GM12878 (cell line): ENCODE results near the gene HMGCL. TPM values are rescaled to one million over a fixed set of nuclear protein-coding genes. Genes with fewer than 3 reads are reported as not detected.
A peak's percentile ranks its signal among the peaks of the same experiment; 100 is the strongest.

Experiments
- ATAC-seq: fragments of 200-7000 bp; cut with Tn5 transposase; 3 replicates; pipeline ENCODE4 v1.9.1; 2020; ENCODE audit warnings: mild to moderate bottlenecking, moderate library complexity
- BruUV-seq: library from RNA; stranded (reverse); fragments of 400-500 nt; replicated peaks from 2 replicates; lab custom pipeline; 2021; lab: Mats Ljungman, UMichigan
- CTCF ChIA-PET: fragments of 300-600 bp; sonication (Branson Sonifier 250); formaldehyde crosslinking; extraction: SDS; loops from one replicate; lab custom pipeline; 2021; ENCODE audit warnings: inconsistent platforms; lab: Yijun Ruan, JAX
- POLR2A ChIA-PET: fragments of 350-600 bp; formaldehyde crosslinking; extraction: SDS; loops from one replicate; lab custom pipeline; 2021; ENCODE audit warnings: inconsistent platforms; lab: Charles Lee
- RAD21 ChIA-PET: fragments of 300-600 bp; sonication (Branson Sonifier 250); formaldehyde crosslinking; loops from one replicate; lab custom pipeline; 2023; ENCODE audit warnings: antibody characterized with exemption; ENCODE audit not compliant: unreplicated experiment; lab: Charles Lee
- SMC1A ChIA-PET: fragments of 300-600 bp; sonication (Branson Sonifier 250); formaldehyde crosslinking; loops from one replicate; lab custom pipeline; 2023; ENCODE audit not compliant: unreplicated experiment, uncharacterized antibody; lab: Charles Lee
- DNase-seq: peaks from one replicate; pipeline ENCODE4 v3.0.0-alpha.2; 2011; ENCODE audit warnings: low read depth, low spot score
- FAIRE-seq: peaks from 3 replicates; lab custom pipeline; 2011; peaks lifted over from hg19 to GRCh38; lab: Jason Lieb, UNC
- H2AFZ ChIP-seq: 2 replicates; pipeline ENCODE4 v1.6.0; 2011; ENCODE audit warnings: low read depth, low read length, control low read depth; ENCODE audit not compliant: control insufficient read depth
- H3K27ac ChIP-seq: 2 replicates; pipeline ENCODE4 v1.5.1; 2011; ENCODE audit warnings: control low read depth; ENCODE audit not compliant: control insufficient read depth, insufficient read depth
- H3K27me3 ChIP-seq, 2 experiments: replicated peaks in 1 of 2; 2 replicates each; pipeline versions ENCODE4 v1.6.0 to v1.6.1; 2011; ENCODE audit warnings: low read length in 1 of 2; ENCODE audit not compliant: control insufficient read depth in 2 of 2, insufficient read depth in 2 of 2
- H3K36me3 ChIP-seq, 2 experiments: 2 replicates each; pipeline ENCODE4 v1.5.1; 2011; ENCODE audit warnings: low read length in 1 of 2; ENCODE audit not compliant: control insufficient read depth in 2 of 2, insufficient read depth in 2 of 2
- H3K4me1 ChIP-seq: 2 replicates; pipeline ENCODE4 v1.6.1; 2011; ENCODE audit warnings: mild to moderate bottlenecking, low read length, moderate library complexity, mixed read lengths; ENCODE audit not compliant: control insufficient read depth, insufficient read depth
- H3K4me2 ChIP-seq: 2 replicates; pipeline ENCODE4 v1.6.0; 2011; ENCODE audit warnings: control low read depth; ENCODE audit not compliant: control insufficient read depth, insufficient read depth
- H3K4me3 ChIP-seq: fragments of 200-600 bp; sonication (generic); 2 replicates; pipeline ENCODE4 v1.5.1; 2016
- H3K79me2 ChIP-seq: 2 replicates; pipeline ENCODE4 v1.6.0; 2011; ENCODE audit warnings: low read length; ENCODE audit not compliant: control insufficient read depth, insufficient read depth
- H3K9ac ChIP-seq: 2 replicates; pipeline ENCODE4 v1.8.0; 2011; ENCODE audit warnings: low read length, control low read depth, mixed read lengths; ENCODE audit not compliant: control insufficient read depth, insufficient read depth
- H3K9me3 ChIP-seq: replicated peaks from 3 replicates; pipeline ENCODE4 v1.5.1; 2011; ENCODE audit warnings: mild to moderate bottlenecking, low read length; ENCODE audit not compliant: control insufficient read depth, insufficient read depth
- H4K20me1 ChIP-seq: 2 replicates; pipeline ENCODE4 v1.6.0; 2011; ENCODE audit not compliant: control insufficient read depth, insufficient read depth
- ASH2L ChIP-seq: fragments of 300-600, 200-600 bp; sonication (generic); IDR thresholded peaks from 2 replicates; pipeline ENCODE4 v1.6.1; 2017; ENCODE audit warnings: low read depth, mild to moderate bottlenecking, borderline replicate concordance
- ATF3 ChIP-seq: IDR thresholded peaks from 2 replicates; pipeline ENCODE4 v1.6.1; 2011; ENCODE audit warnings: low read depth, mild to moderate bottlenecking, low read length, moderate library complexity, borderline replicate concordance; ENCODE audit errors: extremely low read depth
- CEBPB ChIP-seq, 2 experiments: fragments of 150-350 bp in 1 of 2; IDR thresholded peaks; 2 replicates each; pipeline ENCODE4 v1.6.1; 2012 to 2014; ENCODE audit warnings: low read depth in 2 of 2, low read length in 2 of 2, borderline replicate concordance in 1 of 2, inconsistent platforms in 1 of 2
- DPF2 ChIP-seq: fragments of 450-650 bp; IDR thresholded peaks from 2 replicates; pipeline ENCODE4 v1.6.1; 2017; ENCODE audit warnings: mild to moderate bottlenecking
- ETV6 ChIP-seq, 2 experiments: fragments of 450-650 bp in 1 of 2; IDR thresholded peaks in 1 of 2; conservative IDR thresholded peaks in 1 of 2; 2 replicates each; pipeline ENCODE4 v1.6.1; 2014; ENCODE audit warnings: antibody characterized with exemption in 1 of 2, borderline replicate concordance in 1 of 2, low read depth in 1 of 2, mild to moderate bottlenecking in 1 of 2, moderate library complexity in 1 of 2
- HDAC6 ChIP-seq: fragments of 200-600 bp; sonication (generic); IDR thresholded peaks from one replicate; pipeline ENCODE4 v1.8.0; 2017; ENCODE audit warnings: antibody characterized with exemption; ENCODE audit not compliant: unreplicated experiment
- KDM1A ChIP-seq: fragments of 200-600 bp; sonication (generic); IDR thresholded peaks from 2 replicates; pipeline ENCODE4 v1.6.1; 2016; ENCODE audit warnings: borderline replicate concordance
- PML ChIP-seq: IDR thresholded peaks from 2 replicates; pipeline ENCODE4 v1.6.1; 2012; ENCODE audit warnings: low read length, inconsistent platforms
- RAD51 ChIP-seq: fragments of 450-650 bp; IDR thresholded peaks from 2 replicates; pipeline ENCODE4 v1.6.1; 2016; ENCODE audit warnings: moderate library complexity, mild to moderate bottlenecking, inconsistent platforms
- RELB ChIP-seq: fragments of 450-650 bp; IDR thresholded peaks from 2 replicates; pipeline ENCODE4 v1.6.1; 2017; ENCODE audit warnings: low read depth, mild to moderate bottlenecking, moderate library complexity
- SMAD5 ChIP-seq: IDR thresholded peaks from 2 replicates; pipeline ENCODE4 v1.6.1; 2016; ENCODE audit warnings: antibody characterized with exemption, low read depth
- SMARCA5 ChIP-seq: fragments of 450-650 bp; IDR thresholded peaks from 2 replicates; pipeline ENCODE4 v1.6.1; 2017; ENCODE audit warnings: mild to moderate bottlenecking
- TARDBP ChIP-seq: IDR thresholded peaks from 2 replicates; pipeline ENCODE4 v1.6.1; 2016; ENCODE audit warnings: borderline replicate concordance
- TBL1XR1 ChIP-seq: IDR thresholded peaks from 2 replicates; pipeline ENCODE4 v1.6.1; 2012; ENCODE audit warnings: low read depth, low read length, improper control_type of control experiment
- YBX1 ChIP-seq: fragments of 450-650 bp; IDR thresholded peaks from 2 replicates; pipeline ENCODE4 v1.6.1; 2016; ENCODE audit warnings: antibody characterized with exemption
- ZBED1 ChIP-seq: IDR thresholded peaks from 2 replicates; pipeline ENCODE4 v1.6.1; 2016; ENCODE audit warnings: borderline replicate concordance
- ZSCAN29 ChIP-seq: fragments of 450-650 bp; IDR thresholded peaks from 2 replicates; pipeline ENCODE4 v1.6.1; 2017; ENCODE audit warnings: mild to moderate bottlenecking, moderate library complexity
- WGBS: methylation state at CpG from one replicate; pipeline ENCODE4 v1.1.6; 2016; ENCODE audit warnings: low lambda C conversion rate; ENCODE audit not compliant: insufficient replicate concordance, insufficient coverage; ENCODE audit errors: missing lambda C conversion rate; 5-methylcytosine and 5-hydroxymethylcytosine counted together
- in situ Hi-C: fragments of 300-500 bp; cut with MboI; formaldehyde crosslinking; loops from 9 replicates; pipeline ENCODE4 v1.14.3; 2018; ENCODE audit warnings: mixed read lengths
- intact Hi-C: fragments of 100-400 bp; cut with micrococcal nuclease; formaldehyde crosslinking; loops from one replicate; pipeline ENCODE4 v1.14.2; 2022; ENCODE audit not compliant: unreplicated experiment
- polyA plus RNA-seq, 11 experiments: library from polyadenylated mRNA; depleted of rRNA in 4 of 11; unstranded in 6 of 11; stranded (reverse) in 5 of 11; fragments of >200 nt; fragmentation: Nextera tagmentation in 4 of 11; fragmentation: Illumina TruSeq in 1 of 11; extraction: Ambion mirVana in 4 of 11; extraction: Trizol in 1 of 11; gene quantifications; 1 replicate in 1 of 11; 2 replicates in 10 of 11; pipeline versions ENCODE4 v1.2.1 to v1.2.3, GENCODE V29; 2011 to 2016; ENCODE audit warnings: inconsistent platforms in 2 of 11, missing spikeins in 2 of 11, low read depth in 1 of 11
- total RNA-seq, 4 experiments: library from RNA; depleted of rRNA in 3 of 4; stranded (reverse); fragments of >200 nt in 3 of 4; fragmentation: Illumina TruSeq in 1 of 4; extraction: Trizol in 1 of 4; gene quantifications; 2 replicates each; pipeline versions ENCODE4 v1.2.1 to v1.2.3, GENCODE V29; 2013 to 2021
- TF ChIP-seq, protein P1 (sequence below): IDR thresholded peaks from 2 replicates; pipeline ENCODE4 v1.6.1; 2011; ENCODE audit warnings: borderline replicate concordance, low read depth, mild to moderate bottlenecking, moderate library complexity, mixed read lengths, low read length; ENCODE audit not compliant: insufficient read depth; ENCODE audit errors: extremely low read length
- TF ChIP-seq, protein P2 (sequence below): IDR thresholded peaks from 2 replicates; pipeline ENCODE4 v1.6.1; 2012; ENCODE audit warnings: low read depth, low read length, improper control_type of control experiment

The HMGCL gene
- total and polyA plus RNA-seq, 10 of the 15 experiments (the other 5 are each of a cell fraction or from before 2014, with no cell fraction given) = 29.4 to 127 (median 36.4) TPM

DNA sequence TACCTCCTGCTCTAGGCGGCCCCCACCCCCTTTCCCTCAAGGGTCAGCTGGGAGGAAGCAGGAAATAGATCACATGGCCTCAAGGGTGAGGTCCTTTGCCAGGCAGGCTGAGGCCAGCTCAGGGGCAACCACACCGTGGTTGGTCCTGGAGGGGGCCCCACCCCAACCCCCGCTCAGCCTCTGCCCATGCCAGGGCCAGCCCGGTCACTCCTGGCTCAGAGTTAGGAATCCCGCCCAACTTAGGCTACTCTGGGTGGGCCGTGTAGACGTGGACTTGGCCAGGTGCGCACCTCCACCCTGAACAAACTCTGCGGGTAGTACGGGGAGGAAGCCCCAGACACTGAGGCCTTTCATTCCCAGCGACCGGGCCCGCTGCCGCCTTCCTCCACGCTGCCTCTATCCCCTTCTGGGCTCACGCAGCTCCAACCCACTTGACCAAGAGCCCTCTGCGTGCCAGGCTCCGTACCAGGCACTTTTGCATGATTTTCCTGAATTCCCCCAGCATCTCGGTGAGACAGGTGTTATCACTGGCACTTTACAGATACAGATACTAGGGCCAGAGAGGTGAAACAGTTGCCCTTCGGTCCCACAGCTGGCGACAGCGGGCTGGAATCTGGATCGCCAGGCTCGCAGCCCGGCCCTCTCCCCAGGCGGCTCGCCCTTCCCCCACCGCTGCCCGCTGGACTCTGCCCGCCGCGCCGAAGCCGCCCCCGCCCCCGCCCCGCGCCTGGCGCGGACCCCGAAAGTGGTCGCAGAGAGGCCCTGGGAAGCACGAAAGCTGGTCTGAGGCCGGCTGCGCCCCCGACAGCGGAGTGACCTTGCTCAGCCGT is 25.4 kb downstream of the HMGCL start:
- in situ Hi-C loops = loop anchor here (10.0 to 25.0 kb wide), 2 partner anchors 65 to 1438 kb away; partner anchors contain the start of genes FUCA1, RSRP1 and SYF2
- WGBS = under 1% methylated on average over 26 of the region's 48 CpGs
- FAIRE-seq (peak; percentile 78), DNase-seq (no peak), ATAC-seq (peak; percentile 42)
- ChIA-PET SMC1A (interaction anchor here (1.4 to 3.5 kb wide), 4 partner anchors 23 to 117 kb away, joined by 3 to 13 read pairs (median 6); partner anchors contain the start of gene PITHD1), POLR2A (interaction anchor here (0.6 to 3.0 kb wide), 6 partner anchors 12 to 177 kb away, joined by 3 to 19 read pairs (median 4); partner anchors contain the start of genes HMGCL and PITHD1), CTCF (interaction anchor here (0.6 to 3.2 kb wide), 10 partner anchors 11 to 116 kb away, joined by 3 to 39 read pairs (median 6); partner anchors contain the start of genes CNR2 and HMGCL), RAD21 (interaction anchor here (0.6 to 3.3 kb wide), 8 partner anchors 21 to 117 kb away, joined by 3 to 15 read pairs (median 6); partner anchors contain the start of gene PITHD1)
- Histone ChIP-seq H3K79me2 (peaks cover 10% of the 10 kb centered on the region), H3K9ac (peak overlapping the region; percentile 83), H3K4me1 (peaks cover 9% of the 10 kb centered on the region), H3K36me3 (peaks cover 6 to 13% of the 10 kb centered on the region in 2 experiments; a peak in 3 of 4 replicates), H2AFZ (peak overlapping the region; percentile 58), H3K4me2 (peak overlapping the region; percentile 86), H3K9me3 (no peaks in the 10 kb centered on the region), H3K27me3 (no peaks in the 10 kb centered on the region), H3K4me3 (peak overlapping the region; percentile 80), H3K27ac (peak overlapping the region; percentile 70), H4K20me1 (no peaks in the 10 kb centered on the region)
- intact Hi-C loops = no loop called here
- TSS peak; percentile 51 for BruUV-seq
- TF ChIP-seq, protein P1, sequence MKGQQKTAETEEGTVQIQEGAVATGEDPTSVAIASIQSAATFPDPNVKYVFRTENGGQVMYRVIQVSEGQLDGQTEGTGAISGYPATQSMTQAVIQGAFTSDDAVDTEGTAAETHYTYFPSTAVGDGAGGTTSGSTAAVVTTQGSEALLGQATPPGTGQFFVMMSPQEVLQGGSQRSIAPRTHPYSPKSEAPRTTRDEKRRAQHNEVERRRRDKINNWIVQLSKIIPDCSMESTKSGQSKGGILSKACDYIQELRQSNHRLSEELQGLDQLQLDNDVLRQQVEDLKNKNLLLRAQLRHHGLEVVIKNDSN = peak; percentile 63
- TF ChIP-seq YBX1 (no peak), ASH2L (no peak), ZBED1 (no peak), CEBPB (IDR thresholded peaks at IDR 0.05; ENCODE audit: borderline replicate concordance in 1 of 2, low read depth in 2 of 2, low read length in 2 of 2) (no peak), KDM1A (no peak), ZSCAN29 (peak; percentile 94), SMAD5 (no peak), HDAC6 (no peak), ATF3 (no peak), RELB (no peak), RAD51 (peak; percentile 72; the same call in 1 of the 2 replicates), ETV6 (conservative IDR thresholded peaks at IDR 0.05 in 1 of 2, IDR thresholded peaks at IDR 0.05 in 1 of 2; ENCODE audit: borderline replicate concordance in 1 of 2, low read depth in 1 of 2) (no peak), SMARCA5 (peak; percentile 64), TARDBP (no peak), PML (no peak), TBL1XR1 (peak; percentile 29; the same call in 1 of the 2 replicates), DPF2 (no peak)
- TF ChIP-seq, protein P2, sequence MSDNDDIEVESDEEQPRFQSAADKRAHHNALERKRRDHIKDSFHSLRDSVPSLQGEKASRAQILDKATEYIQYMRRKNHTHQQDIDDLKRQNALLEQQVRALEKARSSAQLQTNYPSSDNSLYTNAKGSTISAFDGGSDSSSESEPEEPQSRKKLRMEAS = 0 out of 2 replicates have a peak, but pooled peaks have one; percentile 28
